Gastroesophageal sphincter (tissue), 3 donors: ENCODE results near the gene ANO2.

Experiments
- CTCF ChIP-seq, 4 experiments: fragments of 200-600 bp in 2 of 4; fragments of 450-650 bp in 2 of 4; sonication (generic) in 1 of 4; IDR thresholded peaks; one replicate each; pipeline ENCODE4 v1.5.1; 2017 to 2019; ENCODE audit warnings: antibody characterized with exemption in 4 of 4, mild to moderate bottlenecking in 2 of 4, moderate library complexity in 2 of 4
- POLR2A ChIP-seq, 2 donors: fragments of 450-650 bp; IDR thresholded peaks; one replicate each; pipeline ENCODE4 v1.6.1; 2017; ENCODE audit warnings: antibody characterized with exemption in 2 of 2, mild to moderate bottlenecking in 2 of 2, moderate library complexity in 1 of 2
- POLR2AphosphoS5 ChIP-seq: sonication (generic); formaldehyde crosslinking; IDR thresholded peaks from one replicate; pipeline ENCODE4 v1.6.1; 2017; ENCODE audit warnings: antibody characterized with exemption

GRCh38 chr12:5599378-5599777 is 345.7 kb downstream of the ANO2 start:
- TF ChIP-seq CTCF (IDR thresholded peaks at IDR 0.05) (no peak), POLR2A (IDR thresholded peaks at IDR 0.05) (no peak), POLR2AphosphoS5 (no peak)
